HEK293 (cell line): Measurements from ENCODE around the gene TSHZ2.
"Not testable (repeated sequence)": the region's sequence is repeated elsewhere in the genome, so short reads cannot be mapped to it uniquely, and the experiment has no call there.

Source experiments
- CTCF ChIA-PET: fragments of 350-600 bp; formaldehyde crosslinking; extraction: SDS; loops from one replicate; lab custom pipeline; 2021; ENCODE audit warnings: antibody characterized with exemption; lab: Yijun Ruan, JAX
- POLR2A ChIA-PET: fragments of 300-600 bp; formaldehyde crosslinking; extraction: SDS; loops from one replicate; lab custom pipeline; 2020; ENCODE audit warnings: antibody characterized with exemption, inconsistent platforms; lab: Yijun Ruan, JAX
- H3K27ac ChIP-seq: fragments of 200-500 bp; sonication (Bioruptor generic); 2 replicates; pipeline ENCODE4 v1.5.1; 2014; ENCODE audit warnings: low read depth, low read length, control low read depth, inconsistent platforms; ENCODE audit errors: extremely low read depth
- H3K36me3 ChIP-seq, 2 experiments: fragments of 200-500 bp in 1 of 2; sonication (Bioruptor generic) in 1 of 2; 1 replicate in 1 of 2; 2 replicates in 1 of 2; pipeline ENCODE4 v1.5.1; 2014 to 2017; ENCODE audit warnings: inconsistent platforms in 2 of 2, low read length in 2 of 2; ENCODE audit not compliant: control insufficient read depth in 2 of 2, insufficient read depth in 1 of 2
- H3K4me1 ChIP-seq: fragments of 200-500 bp; sonication (Bioruptor generic); 2 replicates; pipeline ENCODE4 v1.5.1; 2014; ENCODE audit warnings: mild to moderate bottlenecking, low read length, inconsistent platforms; ENCODE audit not compliant: control insufficient read depth, insufficient read depth
- H3K4me3 ChIP-seq: 2 replicates; pipeline ENCODE4 v1.5.1; 2011; ENCODE audit warnings: low read depth, mild to moderate bottlenecking, control low read depth, low read length, moderate library complexity
- H3K9me3 ChIP-seq: fragments of 200-500 bp; sonication (Bioruptor generic); 2 replicates; pipeline ENCODE4 v1.5.1; 2014; ENCODE audit warnings: low read depth, low read length, inconsistent platforms; ENCODE audit not compliant: control insufficient read depth, insufficient read depth
- BCL11B ChIP-seq: fragments of 450-650 bp; formaldehyde crosslinking; IDR thresholded peaks from 2 replicates; pipeline ENCODE4 v1.5.1; 2016; ENCODE audit warnings: low read depth, missing biosample characterization, missing genetic modification characterization
- HOXA7 ChIP-seq: sonication (generic); formaldehyde crosslinking; IDR thresholded peaks from 2 replicates; pipeline ENCODE4 v1.8.1; 2022; ENCODE audit warnings: missing genetic modification reagents, borderline replicate concordance
- YY2 ChIP-seq: fragments of 450-650 bp; formaldehyde crosslinking; IDR thresholded peaks from 2 replicates; pipeline ENCODE4 v1.5.1; 2016; ENCODE audit warnings: missing biosample characterization, missing genetic modification characterization
- ZNF121 ChIP-seq: fragments of 450-650 bp; formaldehyde crosslinking; IDR thresholded peaks from 2 replicates; pipeline ENCODE4 v1.5.1; 2016; ENCODE audit warnings: missing biosample characterization, missing genetic modification characterization
- ZNF146 ChIP-seq: fragments of 450-650 bp; formaldehyde crosslinking; IDR thresholded peaks from 2 replicates; pipeline ENCODE4 v1.5.1; 2016; ENCODE audit warnings: missing biosample characterization, missing genetic modification characterization
- ZNF354C ChIP-seq: fragments of 450-650 bp; formaldehyde crosslinking; IDR thresholded peaks from 2 replicates; pipeline ENCODE4 v1.5.1; 2016; ENCODE audit warnings: missing biosample characterization, missing genetic modification characterization, low read depth, borderline replicate concordance
- ZNF366 ChIP-seq: fragments of 450-650 bp; formaldehyde crosslinking; conservative IDR thresholded peaks from 2 replicates; pipeline ENCODE4 v1.5.1; 2016; ENCODE audit warnings: missing biosample characterization, missing genetic modification characterization
- ZNF473 ChIP-seq: fragments of 450-650 bp; formaldehyde crosslinking; IDR thresholded peaks from 2 replicates; pipeline ENCODE4 v1.5.1; 2017; ENCODE audit warnings: missing biosample characterization, missing genetic modification characterization
- ZNF501 ChIP-seq: fragments of 450-650 bp; formaldehyde crosslinking; IDR thresholded peaks from 2 replicates; pipeline ENCODE4 v1.5.1; 2016; ENCODE audit warnings: missing biosample characterization, missing genetic modification characterization
- ZSCAN23 ChIP-seq: fragments of 450-650 bp; formaldehyde crosslinking; IDR thresholded peaks from 2 replicates; pipeline ENCODE4 v1.5.1; 2016; ENCODE audit warnings: missing biosample characterization, missing genetic modification characterization
- TF ChIP-seq, protein P1 (sequence below): fragments of 450-650 bp; formaldehyde crosslinking; IDR thresholded peaks from 2 replicates; pipeline ENCODE4; 2016; ENCODE audit warnings: missing biosample characterization, missing genetic modification characterization
- TF ChIP-seq, protein P2 (sequence below): fragments of 450-650 bp; formaldehyde crosslinking; IDR thresholded peaks from 2 replicates; pipeline ENCODE4 v1.5.1; 2016; ENCODE audit warnings: missing biosample characterization, missing genetic modification characterization, low read depth

Gene TSHZ2

DNA sequence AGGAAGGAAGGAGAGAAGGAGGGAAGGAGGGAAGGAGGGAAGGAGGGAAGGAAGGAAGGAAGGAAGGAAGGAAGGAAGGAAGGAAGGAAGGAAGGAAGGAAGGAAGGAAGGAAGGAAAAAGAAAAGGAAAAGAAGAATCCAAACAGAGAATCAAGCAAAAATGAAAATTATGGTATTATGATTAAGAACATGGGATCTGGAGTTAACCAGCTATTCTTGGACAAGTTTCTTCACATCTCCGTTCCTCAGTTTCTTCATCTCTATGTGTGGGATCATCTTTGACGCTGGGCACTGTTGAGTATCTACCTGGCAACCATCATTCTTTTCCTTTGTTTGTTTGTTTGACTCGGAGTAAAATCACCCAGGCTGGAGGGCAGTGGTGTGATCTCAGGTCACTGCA, 549.9 kb downstream of the TSHZ2 start:
- POLR2A ChIA-PET = no interaction called here
- Histone ChIP-seq H3K4me3 (no peak overlapping the region), H3K4me1 (no peaks in the 10 kb centered on the region), H3K27ac (no peak overlapping the region), H3K9me3 (no peaks in the 10 kb centered on the region), H3K36me3 (no peaks in the 10 kb centered on the region)
- CTCF ChIA-PET = no interaction called here
- TF ChIP-seq, protein P1, sequence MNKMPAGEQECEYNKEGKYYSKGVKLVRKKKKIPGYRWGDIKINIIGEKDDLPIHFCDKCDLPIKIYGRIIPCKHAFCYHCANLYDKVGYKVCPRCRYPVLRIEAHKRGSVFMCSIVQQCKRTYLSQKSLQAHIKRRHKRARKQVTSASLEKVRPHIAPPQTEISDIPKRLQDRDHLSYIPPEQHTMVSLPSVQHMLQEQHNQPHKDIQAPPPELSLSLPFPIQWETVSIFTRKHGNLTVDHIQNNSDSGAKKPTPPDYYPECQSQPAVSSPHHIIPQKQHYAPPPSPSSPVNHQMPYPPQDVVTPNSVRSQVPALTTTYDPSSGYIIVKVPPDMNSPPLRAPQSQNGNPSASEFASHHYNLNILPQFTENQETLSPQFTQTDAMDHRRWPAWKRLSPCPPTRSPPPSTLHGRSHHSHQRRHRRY (tag by site-specific recombination) = no peak
- TF ChIP-seq ZNF366 (tag by site-specific recombination) = peak; percentile 54; the same call in 1 of the 2 replicates
- TF ChIP-seq, all 188 proteins: peak for 1

- H3K9me3 ChIP-seq = no peaks in the 10 kb centered on the region
- H3K27ac ChIP-seq = no peak overlapping the region
- CTCF ChIA-PET = no interaction called here
- H3K36me3 ChIP-seq = no peaks in the 10 kb centered on the region
- H3K4me1 ChIP-seq = no peaks in the 10 kb centered on the region
- TF ChIP-seq HOXA7 (CRISPR knock-in tag) = no peak
- no peak for TF ChIP-seq ZNF501 (tag by site-specific recombination)
- TF ChIP-seq BCL11B (tag by site-specific recombination) = no peak
- no peak overlapping the region for H3K4me3 ChIP-seq
- POLR2A ChIA-PET = no interaction called here
Observed at GRCh38 chr20:53522696-53523095, 550.5 kb downstream of the TSHZ2 start.

- H3K36me3 ChIP-seq, H3K4me1 ChIP-seq, POLR2A ChIA-PET, H3K27ac ChIP-seq, CTCF ChIA-PET, H3K4me3 ChIP-seq, H3K9me3 ChIP-seq: not testable (repeated sequence)
- peak; percentile 90 for TF ChIP-seq ZNF146
- TF ChIP-seq, all 188 proteins: peak for 1; not testable (repeated sequence) for 187
Observed at GRCh38 chr20:53523615-53524014, 551.5 kb downstream of the TSHZ2 start.

GRCh38 chr20:53524589-53525312, 552.6 kb downstream of the TSHZ2 start:
- Histone ChIP-seq H3K4me1 (no peaks in the 10 kb centered on the region), H3K36me3 (no peaks in the 10 kb centered on the region), H3K9me3 (no peaks in the 10 kb centered on the region), H3K27ac (no peak overlapping the region), H3K4me3 (no peak overlapping the region)
- CTCF ChIA-PET = no interaction called here
- POLR2A ChIA-PET = no interaction called here
- TF ChIP-seq ZNF473 (tag by site-specific recombination) (no peak), ZNF121 (no peak)
- TF ChIP-seq, protein P2, sequence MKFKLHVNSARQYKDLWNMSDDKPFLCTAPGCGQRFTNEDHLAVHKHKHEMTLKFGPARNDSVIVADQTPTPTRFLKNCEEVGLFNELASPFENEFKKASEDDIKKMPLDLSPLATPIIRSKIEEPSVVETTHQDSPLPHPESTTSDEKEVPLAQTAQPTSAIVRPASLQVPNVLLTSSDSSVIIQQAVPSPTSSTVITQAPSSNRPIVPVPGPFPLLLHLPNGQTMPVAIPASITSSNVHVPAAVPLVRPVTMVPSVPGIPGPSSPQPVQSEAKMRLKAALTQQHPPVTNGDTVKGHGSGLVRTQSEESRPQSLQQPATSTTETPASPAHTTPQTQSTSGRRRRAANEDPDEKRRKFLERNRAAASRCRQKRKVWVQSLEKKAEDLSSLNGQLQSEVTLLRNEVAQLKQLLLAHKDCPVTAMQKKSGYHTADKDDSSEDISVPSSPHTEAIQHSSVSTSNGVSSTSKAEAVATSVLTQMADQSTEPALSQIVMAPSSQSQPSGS (tag by site-specific recombination) = 0 out of 2 replicates have a peak, but pooled peaks have one; percentile 12

DNA sequence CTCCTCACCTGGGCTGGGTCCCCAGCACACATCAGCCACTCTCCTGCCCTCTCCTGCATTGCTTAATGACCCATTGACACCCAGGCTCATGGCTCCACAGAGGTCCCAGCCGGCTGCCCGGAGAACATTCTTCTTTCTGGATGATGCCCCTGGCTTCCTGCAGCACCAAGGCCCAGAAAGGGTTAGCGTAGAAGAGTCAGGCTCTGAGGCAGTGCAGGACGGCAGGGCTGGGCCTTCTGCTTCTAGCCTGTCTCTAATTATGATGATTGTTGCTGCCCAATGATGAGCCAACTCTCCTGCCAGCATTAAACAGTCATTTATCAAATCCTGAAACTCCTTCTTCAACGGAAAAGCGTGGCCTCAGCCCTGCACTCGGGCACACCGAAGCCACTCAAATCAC, 555.0 kb downstream of the TSHZ2 start:
- POLR2A ChIA-PET = no interaction called here
- Histone ChIP-seq H3K4me3 (no peak overlapping the region), H3K4me1 (no peaks in the 10 kb centered on the region), H3K27ac (no peak overlapping the region), H3K36me3 (no peaks in the 10 kb centered on the region), H3K9me3 (no peaks in the 10 kb centered on the region)
- TF ChIP-seq ZNF354C (tag by site-specific recombination) = no peak
- no peak for TF ChIP-seq ZSCAN23 (tag by site-specific recombination)
- TF ChIP-seq YY2 = no peak
- CTCF ChIA-PET = interaction anchor here (0.7 kb wide), 1 partner anchor 52 kb away, joined by 4 read pairs; no protein-coding TSS in a partner anchor
